Liver (tissue), 3 donors: ENCODE data around the gene TOX2.

Experiments
- FOXA1 ChIP-seq: IDR thresholded peaks from 2 replicates; pipeline ENCODE4 v1.6.1; 2016; ENCODE audit warnings: antibody characterized with exemption
- GABPA ChIP-seq, 2 donors: IDR thresholded peaks in 1 of 2; conservative IDR thresholded peaks in 1 of 2; 2 replicates each; pipeline ENCODE4 v1.6.1; 2016; ENCODE audit warnings: antibody characterized with exemption in 2 of 2, mild to moderate bottlenecking in 1 of 2, moderate library complexity in 1 of 2
- JUND ChIP-seq, 2 donors: IDR thresholded peaks; 2 replicates each; pipeline ENCODE4 v1.6.1; 2016; ENCODE audit warnings: antibody characterized with exemption in 2 of 2
- NR2F2 ChIP-seq: IDR thresholded peaks from 2 replicates; pipeline ENCODE4 v1.6.1; 2016; ENCODE audit warnings: antibody characterized with exemption
- RAD21 ChIP-seq, 2 donors: IDR thresholded peaks; 2 replicates each; pipeline ENCODE4 v1.6.1; 2016; ENCODE audit warnings: antibody characterized with exemption in 2 of 2, mild to moderate bottlenecking in 2 of 2
- SP1 ChIP-seq: IDR thresholded peaks from 2 replicates; pipeline ENCODE4 v1.6.1; 2018; ENCODE audit warnings: antibody characterized with exemption, mild to moderate bottlenecking
- TAF1 ChIP-seq: conservative IDR thresholded peaks from 2 replicates; pipeline ENCODE4 v1.6.1; 2016; ENCODE audit warnings: antibody characterized with exemption, mild to moderate bottlenecking
- YY1 ChIP-seq: IDR thresholded peaks from 2 replicates; pipeline ENCODE4 v1.6.1; 2016; ENCODE audit warnings: antibody characterized with exemption, mild to moderate bottlenecking
- TF ChIP-seq, protein P1 (sequence below): fragments of 150-350 bp; IDR thresholded peaks from 2 replicates; pipeline ENCODE4 v1.5.1; 2017; ENCODE audit warnings: improper control_type of control experiment, low read depth, low read length; ENCODE audit not compliant: missing input control
- TF ChIP-seq, protein P2 (sequence below): IDR thresholded peaks from 2 replicates; pipeline ENCODE4 v1.6.1; 2016; ENCODE audit warnings: antibody characterized with exemption
- TF ChIP-seq, protein P3 (sequence below): IDR thresholded peaks from 2 replicates; pipeline ENCODE4 v1.6.1; 2016; ENCODE audit warnings: antibody characterized with exemption, mild to moderate bottlenecking
- TF ChIP-seq, protein P4 (sequence below): IDR thresholded peaks from 2 replicates; pipeline ENCODE4 v1.6.1; 2016; ENCODE audit warnings: antibody characterized with exemption
- TF ChIP-seq, protein P5 (sequence below): IDR thresholded peaks from 2 replicates; pipeline ENCODE4 v1.6.1; 2016; ENCODE audit warnings: antibody characterized with exemption
- donor health status: healthy.
- donor health status: healthy.

DNA sequence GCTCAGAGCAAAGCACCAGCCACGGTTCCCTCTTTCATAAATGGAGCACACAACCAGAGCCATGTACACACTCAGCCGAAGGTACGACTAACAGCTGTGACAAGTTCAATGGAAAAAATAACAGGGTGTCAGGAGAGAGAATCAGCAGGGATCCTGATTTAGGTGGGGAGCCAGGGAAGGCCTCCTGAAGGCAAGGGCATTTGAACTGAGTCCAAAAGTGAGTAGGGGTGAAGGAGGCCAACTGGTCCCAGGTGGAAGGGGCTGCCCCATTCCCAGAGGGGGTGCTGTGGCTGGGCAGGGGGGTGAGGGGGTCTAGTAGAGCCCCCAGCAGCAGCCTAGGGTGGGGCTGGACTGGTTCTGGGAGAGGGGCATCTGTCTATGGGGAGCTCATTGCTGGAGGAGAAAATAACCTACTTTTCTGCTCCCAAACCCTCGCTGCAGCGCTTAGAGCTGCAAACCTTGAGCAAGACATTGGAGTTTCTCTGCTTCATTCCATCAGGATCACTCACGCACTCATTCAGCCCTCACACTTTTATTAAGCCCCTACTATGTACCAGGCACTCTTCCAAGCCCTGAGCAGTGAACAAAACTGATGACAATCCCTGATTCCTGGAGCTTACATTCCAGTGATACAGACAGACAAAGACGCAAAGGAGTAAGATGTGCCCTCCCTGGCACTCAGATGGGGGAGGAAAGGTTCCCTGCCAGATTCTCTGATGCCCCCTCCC, 113.5 kb downstream of the TOX2 start:
- TF ChIP-seq, protein P1, sequence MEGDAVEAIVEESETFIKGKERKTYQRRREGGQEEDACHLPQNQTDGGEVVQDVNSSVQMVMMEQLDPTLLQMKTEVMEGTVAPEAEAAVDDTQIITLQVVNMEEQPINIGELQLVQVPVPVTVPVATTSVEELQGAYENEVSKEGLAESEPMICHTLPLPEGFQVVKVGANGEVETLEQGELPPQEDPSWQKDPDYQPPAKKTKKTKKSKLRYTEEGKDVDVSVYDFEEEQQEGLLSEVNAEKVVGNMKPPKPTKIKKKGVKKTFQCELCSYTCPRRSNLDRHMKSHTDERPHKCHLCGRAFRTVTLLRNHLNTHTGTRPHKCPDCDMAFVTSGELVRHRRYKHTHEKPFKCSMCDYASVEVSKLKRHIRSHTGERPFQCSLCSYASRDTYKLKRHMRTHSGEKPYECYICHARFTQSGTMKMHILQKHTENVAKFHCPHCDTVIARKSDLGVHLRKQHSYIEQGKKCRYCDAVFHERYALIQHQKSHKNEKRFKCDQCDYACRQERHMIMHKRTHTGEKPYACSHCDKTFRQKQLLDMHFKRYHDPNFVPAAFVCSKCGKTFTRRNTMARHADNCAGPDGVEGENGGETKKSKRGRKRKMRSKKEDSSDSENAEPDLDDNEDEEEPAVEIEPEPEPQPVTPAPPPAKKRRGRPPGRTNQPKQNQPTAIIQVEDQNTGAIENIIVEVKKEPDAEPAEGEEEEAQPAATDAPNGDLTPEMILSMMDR: no peak
- TF ChIP-seq, protein P2, sequence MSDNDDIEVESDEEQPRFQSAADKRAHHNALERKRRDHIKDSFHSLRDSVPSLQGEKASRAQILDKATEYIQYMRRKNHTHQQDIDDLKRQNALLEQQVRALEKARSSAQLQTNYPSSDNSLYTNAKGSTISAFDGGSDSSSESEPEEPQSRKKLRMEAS: no peak
- TF ChIP-seq RAD21 (IDR thresholded peaks at IDR 0.05): no peak
- TF ChIP-seq, protein P3, sequence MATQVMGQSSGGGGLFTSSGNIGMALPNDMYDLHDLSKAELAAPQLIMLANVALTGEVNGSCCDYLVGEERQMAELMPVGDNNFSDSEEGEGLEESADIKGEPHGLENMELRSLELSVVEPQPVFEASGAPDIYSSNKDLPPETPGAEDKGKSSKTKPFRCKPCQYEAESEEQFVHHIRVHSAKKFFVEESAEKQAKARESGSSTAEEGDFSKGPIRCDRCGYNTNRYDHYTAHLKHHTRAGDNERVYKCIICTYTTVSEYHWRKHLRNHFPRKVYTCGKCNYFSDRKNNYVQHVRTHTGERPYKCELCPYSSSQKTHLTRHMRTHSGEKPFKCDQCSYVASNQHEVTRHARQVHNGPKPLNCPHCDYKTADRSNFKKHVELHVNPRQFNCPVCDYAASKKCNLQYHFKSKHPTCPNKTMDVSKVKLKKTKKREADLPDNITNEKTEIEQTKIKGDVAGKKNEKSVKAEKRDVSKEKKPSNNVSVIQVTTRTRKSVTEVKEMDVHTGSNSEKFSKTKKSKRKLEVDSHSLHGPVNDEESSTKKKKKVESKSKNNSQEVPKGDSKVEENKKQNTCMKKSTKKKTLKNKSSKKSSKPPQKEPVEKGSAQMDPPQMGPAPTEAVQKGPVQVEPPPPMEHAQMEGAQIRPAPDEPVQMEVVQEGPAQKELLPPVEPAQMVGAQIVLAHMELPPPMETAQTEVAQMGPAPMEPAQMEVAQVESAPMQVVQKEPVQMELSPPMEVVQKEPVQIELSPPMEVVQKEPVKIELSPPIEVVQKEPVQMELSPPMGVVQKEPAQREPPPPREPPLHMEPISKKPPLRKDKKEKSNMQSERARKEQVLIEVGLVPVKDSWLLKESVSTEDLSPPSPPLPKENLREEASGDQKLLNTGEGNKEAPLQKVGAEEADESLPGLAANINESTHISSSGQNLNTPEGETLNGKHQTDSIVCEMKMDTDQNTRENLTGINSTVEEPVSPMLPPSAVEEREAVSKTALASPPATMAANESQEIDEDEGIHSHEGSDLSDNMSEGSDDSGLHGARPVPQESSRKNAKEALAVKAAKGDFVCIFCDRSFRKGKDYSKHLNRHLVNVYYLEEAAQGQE: no peak
- TF ChIP-seq FOXA1: no peak
- TF ChIP-seq SP1: no peak
- TF ChIP-seq, protein P4, sequence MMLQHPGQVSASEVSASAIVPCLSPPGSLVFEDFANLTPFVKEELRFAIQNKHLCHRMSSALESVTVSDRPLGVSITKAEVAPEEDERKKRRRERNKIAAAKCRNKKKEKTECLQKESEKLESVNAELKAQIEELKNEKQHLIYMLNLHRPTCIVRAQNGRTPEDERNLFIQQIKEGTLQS: no peak
- TF ChIP-seq TAF1: no peak
- TF ChIP-seq JUND (IDR thresholded peaks at IDR 0.05): no peak
- no peak for TF ChIP-seq YY1
- TF ChIP-seq NR2F2: no peak
- TF ChIP-seq GABPA (IDR thresholded peaks at IDR 0.05 in 1 of 2, conservative IDR thresholded peaks at IDR 0.05 in 1 of 2): no peak
- TF ChIP-seq, protein P5, sequence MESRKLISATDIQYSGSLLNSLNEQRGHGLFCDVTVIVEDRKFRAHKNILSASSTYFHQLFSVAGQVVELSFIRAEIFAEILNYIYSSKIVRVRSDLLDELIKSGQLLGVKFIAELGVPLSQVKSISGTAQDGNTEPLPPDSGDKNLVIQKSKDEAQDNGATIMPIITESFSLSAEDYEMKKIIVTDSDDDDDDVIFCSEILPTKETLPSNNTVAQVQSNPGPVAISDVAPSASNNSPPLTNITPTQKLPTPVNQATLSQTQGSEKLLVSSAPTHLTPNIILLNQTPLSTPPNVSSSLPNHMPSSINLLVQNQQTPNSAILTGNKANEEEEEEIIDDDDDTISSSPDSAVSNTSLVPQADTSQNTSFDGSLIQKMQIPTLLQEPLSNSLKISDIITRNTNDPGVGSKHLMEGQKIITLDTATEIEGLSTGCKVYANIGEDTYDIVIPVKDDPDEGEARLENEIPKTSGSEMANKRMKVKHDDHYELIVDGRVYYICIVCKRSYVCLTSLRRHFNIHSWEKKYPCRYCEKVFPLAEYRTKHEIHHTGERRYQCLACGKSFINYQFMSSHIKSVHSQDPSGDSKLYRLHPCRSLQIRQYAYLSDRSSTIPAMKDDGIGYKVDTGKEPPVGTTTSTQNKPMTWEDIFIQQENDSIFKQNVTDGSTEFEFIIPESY: no peak
